Left ventricle myocardium inferior (tissue), 1 donor: ENCODE results near the gene DDAH2. TPM values are rescaled to one million over a fixed set of nuclear protein-coding genes. Genes with fewer than 3 reads are reported as not detected.

Experiments used
- DNase-seq: peaks from one replicate; pipeline ENCODE4 v3.0.0-alpha.2; 2020
- H3K27ac ChIP-seq: fragments of 200-600 bp; replicated peaks from 2 replicates; pipeline ENCODE4 v1.8.0; 2021
- H3K27me3 ChIP-seq: fragments of 200-600 bp; 2 replicates; pipeline ENCODE4 v1.8.0; 2021; ENCODE audit warnings: low read depth
- H3K36me3 ChIP-seq: fragments of 200-600 bp; 2 replicates; pipeline ENCODE4 v1.8.0; 2021
- H3K4me1 ChIP-seq: fragments of 200-600 bp; 2 replicates; pipeline ENCODE4 v1.8.0; 2021
- H3K4me3 ChIP-seq: fragments of 200-600 bp; 2 replicates; pipeline ENCODE4 v1.8.0; 2021; ENCODE audit warnings: mild to moderate bottlenecking, moderate library complexity
- H3K9me3 ChIP-seq: fragments of 200-600 bp; replicated peaks from 2 replicates; pipeline ENCODE4 v1.8.0; 2021
- intact Hi-C: fragments of 100-400 bp; cut with micrococcal nuclease; formaldehyde crosslinking; loops from one replicate; pipeline ENCODE4 v1.11.0; 2022
- total RNA-seq: library from RNA; stranded (reverse); fragmentation: NEBNext Ultra II Directional; extraction: Animal tissue kit (Norgen Biotek cat#: 25700); gene quantifications from one replicate; pipeline ENCODE4 v1.2.1, GENCODE V29; 2021
- TF ChIP-seq, protein P1 (sequence below): fragments of 200-600 bp; IDR thresholded peaks from 2 replicates; pipeline ENCODE4 v1.8.0; 2021; ENCODE audit warnings: antibody characterized with exemption, mild to moderate bottlenecking, borderline replicate concordance
- donor health status: DM: no; HTN: yes; CAD: no; lungs with severe emphysema.

Gene DDAH2
- total RNA-seq, 1 donor from 2014 or later: 36.1 TPM

DNA sequence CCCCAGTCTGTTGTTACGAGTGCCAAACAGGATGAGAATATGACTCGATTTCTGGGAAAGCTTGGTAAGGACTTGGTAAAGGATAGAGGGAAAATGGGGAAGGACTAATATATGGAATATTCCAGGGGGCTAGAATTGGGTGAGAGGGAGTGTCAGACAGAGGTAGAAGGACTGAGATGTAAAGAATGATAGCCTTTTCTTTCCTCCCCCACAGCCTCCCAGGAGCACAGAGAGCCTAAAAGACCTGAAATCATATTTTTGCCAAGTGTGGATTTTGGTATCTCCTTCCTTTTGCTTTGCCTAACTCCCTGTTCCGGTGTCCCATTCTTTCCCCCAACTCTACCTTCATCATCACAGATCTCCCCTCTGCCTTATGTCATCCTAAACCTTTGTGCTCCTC lies 13.8 kb upstream of the DDAH2 start:
- Histone ChIP-seq H3K9me3 (no peaks in the 10 kb centered on the region), H3K4me1 (peaks cover 26% of the 10 kb centered on the region), H3K4me3 (no peak overlapping the region), H3K36me3 (no peaks in the 10 kb centered on the region), H3K27me3 (no peaks in the 10 kb centered on the region), H3K27ac (no peak overlapping the region)
- no peak for DNase-seq
- TF ChIP-seq, protein P1, sequence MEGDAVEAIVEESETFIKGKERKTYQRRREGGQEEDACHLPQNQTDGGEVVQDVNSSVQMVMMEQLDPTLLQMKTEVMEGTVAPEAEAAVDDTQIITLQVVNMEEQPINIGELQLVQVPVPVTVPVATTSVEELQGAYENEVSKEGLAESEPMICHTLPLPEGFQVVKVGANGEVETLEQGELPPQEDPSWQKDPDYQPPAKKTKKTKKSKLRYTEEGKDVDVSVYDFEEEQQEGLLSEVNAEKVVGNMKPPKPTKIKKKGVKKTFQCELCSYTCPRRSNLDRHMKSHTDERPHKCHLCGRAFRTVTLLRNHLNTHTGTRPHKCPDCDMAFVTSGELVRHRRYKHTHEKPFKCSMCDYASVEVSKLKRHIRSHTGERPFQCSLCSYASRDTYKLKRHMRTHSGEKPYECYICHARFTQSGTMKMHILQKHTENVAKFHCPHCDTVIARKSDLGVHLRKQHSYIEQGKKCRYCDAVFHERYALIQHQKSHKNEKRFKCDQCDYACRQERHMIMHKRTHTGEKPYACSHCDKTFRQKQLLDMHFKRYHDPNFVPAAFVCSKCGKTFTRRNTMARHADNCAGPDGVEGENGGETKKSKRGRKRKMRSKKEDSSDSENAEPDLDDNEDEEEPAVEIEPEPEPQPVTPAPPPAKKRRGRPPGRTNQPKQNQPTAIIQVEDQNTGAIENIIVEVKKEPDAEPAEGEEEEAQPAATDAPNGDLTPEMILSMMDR: no peak
- intact Hi-C loops: no loop called here

DNA sequence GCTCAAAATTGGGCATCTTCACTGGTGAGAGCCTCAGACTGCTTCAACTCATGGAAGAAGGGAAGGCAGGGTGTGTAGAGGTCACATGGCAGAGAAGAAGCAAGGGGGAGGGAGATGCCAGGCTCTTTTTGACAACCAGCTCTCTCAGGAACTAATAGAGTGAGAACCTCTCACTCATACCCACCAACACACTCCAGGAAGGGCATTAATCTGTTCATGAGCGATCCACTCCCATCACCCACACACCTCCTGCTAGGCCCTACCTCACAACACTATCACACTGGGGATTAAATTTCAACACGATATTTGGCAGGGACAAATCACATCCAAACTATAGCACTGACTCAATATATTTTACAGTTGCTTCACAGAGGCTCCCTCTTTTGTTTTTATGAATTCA lies 12.7 kb upstream of the DDAH2 start:
- intact Hi-C loops: no loop called here

DNA sequence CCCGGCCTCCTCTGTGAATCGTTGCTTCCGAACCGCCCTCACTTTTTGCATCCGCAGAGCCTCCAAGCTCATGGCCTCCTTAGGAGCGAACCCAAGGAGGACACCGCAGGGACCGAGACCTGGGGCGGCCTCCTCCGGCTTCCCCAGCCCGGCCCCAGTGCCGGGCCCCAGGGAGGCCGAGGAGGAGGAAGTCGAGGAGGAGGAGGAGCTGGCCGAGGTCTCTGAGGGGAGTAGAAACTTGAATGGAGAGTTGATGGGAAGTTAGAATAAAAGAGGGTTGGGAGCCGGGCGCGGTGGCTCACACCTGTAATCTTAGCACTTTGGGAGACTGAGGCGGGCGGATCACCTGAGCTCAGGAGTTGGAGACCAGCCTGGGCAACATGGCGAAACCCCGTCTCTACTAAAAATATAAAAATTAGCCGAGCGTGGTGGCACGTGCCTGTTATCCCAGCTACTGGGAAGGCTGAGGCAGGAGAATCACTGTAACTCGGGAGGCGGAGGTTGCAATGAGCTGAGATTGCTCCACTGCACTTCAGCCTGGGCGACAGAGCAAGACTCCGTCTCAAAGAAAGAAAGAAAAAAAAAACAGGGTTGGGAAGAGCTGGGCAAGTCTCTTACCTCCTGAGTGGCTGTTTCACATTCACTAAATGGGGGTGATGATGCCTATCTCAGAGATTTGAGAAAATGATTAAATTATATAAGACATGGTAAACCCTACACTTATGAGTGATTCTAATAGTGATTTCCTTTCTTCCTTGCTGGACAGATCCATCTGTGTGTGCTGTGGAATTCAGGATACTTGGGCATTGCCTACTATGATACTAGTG lies 11.5 kb upstream of the DDAH2 start:
- TF ChIP-seq, protein P1: no peak
- H3K36me3 ChIP-seq: no peaks in the 10 kb centered on the region
- no peaks in the 10 kb centered on the region for H3K9me3 ChIP-seq
- H3K4me3 ChIP-seq: peak overlapping the region; percentile 78
- peak overlapping the region; percentile 62 for H3K27ac ChIP-seq
- H3K4me1 ChIP-seq: peaks cover 47% of the 10 kb centered on the region
- DNase-seq: no peak
- no peaks in the 10 kb centered on the region for H3K27me3 ChIP-seq
- intact Hi-C loops: no loop called here

More for the DNA sequence above, 12.7 kb upstream of the DDAH2 start:
- Histone ChIP-seq H3K27ac (no peak overlapping the region), H3K4me3 (no peak overlapping the region), H3K36me3 (no peaks in the 10 kb centered on the region), H3K9me3 (no peaks in the 10 kb centered on the region), H3K4me1 (peaks cover 37% of the 10 kb centered on the region), H3K27me3 (no peaks in the 10 kb centered on the region)
- TF ChIP-seq, protein P1: no peak
- DNase-seq: no peak

DNA sequence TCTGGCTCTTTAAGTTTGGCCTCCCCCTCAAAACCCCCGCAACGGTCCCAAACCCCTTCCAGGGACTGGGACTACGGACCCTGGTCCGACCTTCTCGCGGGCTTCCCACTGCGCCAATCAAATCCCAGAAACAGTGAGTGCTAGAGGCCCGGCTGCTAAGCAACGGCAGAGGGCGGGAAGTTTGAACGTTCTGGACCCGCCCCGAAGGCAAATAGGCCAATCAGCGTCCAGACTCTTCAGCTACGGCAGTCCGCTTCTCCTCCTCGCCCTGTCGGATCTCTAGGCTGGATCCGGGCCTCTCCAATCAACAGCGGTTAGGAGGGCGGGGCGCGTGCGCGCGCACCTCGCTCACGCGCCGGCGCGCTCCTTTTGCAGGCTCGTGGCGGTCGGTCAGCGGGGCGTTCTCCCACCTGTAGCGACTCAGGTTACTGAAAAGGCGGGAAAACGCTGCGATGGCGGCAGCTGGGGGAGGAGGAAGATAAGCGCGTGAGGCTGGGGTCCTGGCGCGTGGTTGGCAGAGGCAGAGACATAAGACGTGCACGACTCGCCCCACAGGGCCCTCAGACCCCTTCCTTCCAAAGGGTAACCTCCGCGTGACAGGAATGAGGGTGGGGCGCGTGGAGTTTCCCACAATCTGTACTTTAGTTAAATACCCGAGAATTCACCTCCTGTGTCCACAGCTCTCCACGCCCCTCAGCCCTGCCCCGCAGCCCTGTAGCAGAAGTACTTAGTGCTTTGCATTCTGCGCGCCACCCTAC lies 10.7 kb upstream of the DDAH2 start, which contains the start of gene MSH5:
TSS of gene MSH5 (plus strand) at position 367 of the 758 bp plus-strand sequence. CDS start 462 bp downstream, outside the sequence.
- Histone ChIP-seq H3K4me1 (peaks cover 53% of the 10 kb centered on the region), H3K27ac (peak within 1 kb of the TSS; percentile 62), H3K9me3 (no peaks in the 10 kb centered on the region), H3K36me3 (no peaks in the 10 kb centered on the region), H3K4me3 (peak within 1 kb of the TSS; percentile 78), H3K27me3 (no peaks in the 10 kb centered on the region)
- peak; percentile 98 for DNase-seq
- intact Hi-C loops: no loop called here
- TF ChIP-seq, protein P1: no peak

DNA sequence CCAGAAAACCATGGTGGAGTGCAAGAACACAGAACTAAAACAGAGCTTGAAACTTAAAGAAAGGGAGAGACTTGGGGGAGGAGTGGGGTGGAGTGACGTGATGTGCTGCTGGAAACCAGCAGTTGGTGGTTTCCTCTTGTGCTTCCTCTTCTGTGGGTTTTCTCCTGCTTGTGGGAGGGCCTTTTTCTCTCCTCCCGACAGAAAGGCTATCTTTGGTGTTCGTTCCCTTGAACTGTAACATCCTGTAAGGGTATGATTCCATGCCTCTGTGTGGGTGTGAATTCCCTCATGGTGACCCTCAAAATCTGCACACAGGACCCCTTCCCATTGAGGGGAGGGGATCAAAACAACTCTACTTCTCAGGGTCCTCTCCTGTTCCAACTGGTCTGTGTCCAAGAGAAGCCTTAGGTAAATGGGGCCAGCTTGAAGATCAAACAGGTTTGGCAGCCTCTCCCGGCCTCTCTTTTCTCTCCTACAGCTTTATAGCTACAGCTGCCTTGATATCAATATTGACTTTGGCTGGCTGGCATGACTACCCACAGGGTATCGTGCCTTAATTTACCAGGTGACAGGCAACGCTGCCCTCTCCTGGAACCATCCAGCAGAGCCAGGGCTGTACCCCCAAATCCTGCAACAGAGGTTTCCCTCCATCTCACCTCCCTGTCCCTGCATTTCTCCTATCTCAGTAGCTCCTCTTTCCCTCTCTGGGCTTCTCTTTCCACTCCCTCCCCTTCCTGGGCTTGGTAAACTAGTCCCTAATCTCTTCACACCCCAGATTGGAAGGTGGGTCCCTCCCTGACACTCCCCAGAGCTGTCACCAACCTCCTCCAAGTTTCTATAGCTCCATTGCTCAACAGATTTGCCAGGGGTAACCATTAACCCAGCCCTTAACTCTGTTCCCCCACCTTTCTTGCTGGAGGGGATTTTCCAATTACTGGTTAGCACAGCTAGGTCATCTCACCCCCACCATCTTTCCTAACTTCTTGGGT lies 9.2 kb upstream of the DDAH2 start:
- Histone ChIP-seq H3K4me3 (peak overlapping the region; percentile 8), H3K27me3 (no peaks in the 10 kb centered on the region), H3K4me1 (peaks cover 69% of the 10 kb centered on the region), H3K36me3 (peaks cover 8% of the 10 kb centered on the region), H3K27ac (peak overlapping the region; percentile 96), H3K9me3 (no peaks in the 10 kb centered on the region)
- TF ChIP-seq, protein P1: no peak
- intact Hi-C loops: no loop called here
- DNase-seq: no peak
